Measurements from ENCODE around the gene SOX14. TPM values are rescaled to one million over a fixed set of nuclear protein-coding genes. Genes with fewer than 3 reads are reported as not detected.

SOX14 gene
- total RNA-seq, 1 donor from 2014 or later = not detected

GRCh38 chr3:137807998-137808397, 43.9 kb downstream of the SOX14 start:
- Histone ChIP-seq H3K36me3 (no peaks in the 10 kb centered on the region), H3K4me2 (no peak overlapping the region), H3K27ac (no peak overlapping the region), H3K9ac (no peak overlapping the region), H3K27me3 (no peaks in the 10 kb centered on the region), H3K4me3 (no peak overlapping the region), H3F3A (ENCODE audit: low read depth) (no peaks in the 10 kb centered on the region), H3K79me2 (ENCODE audit: low read depth) (no peaks in the 10 kb centered on the region), H3K9me3 (ENCODE audit: low read depth) (no peaks in the 10 kb centered on the region), H4K20me1 (ENCODE audit: low read depth) (no peaks in the 10 kb centered on the region), H2AFZ (replicated peaks) (peak overlapping the region; percentile 67), H3K4me1 (no peaks in the 10 kb centered on the region)
- peaks cover 3% of the 10 kb centered on the region for H3K4me1 Mint-ChIP-seq
- no peaks in the 10 kb centered on the region for H3K9me3 Mint-ChIP-seq
- H3K27me3 Mint-ChIP-seq (ENCODE audit: insufficient read depth, low read depth) = peaks cover 5% of the 10 kb centered on the region
- TF ChIP-seq EZH2 (IDR thresholded peaks at IDR 0.05) (no peak), EZH2phosphoT487 (IDR thresholded peaks at IDR 0.05) (no peak), CTCF (IDR thresholded peaks at IDR 0.05) (no peak)
- DNase-seq (ENCODE audit: low spot score) = peak; percentile 29
- H3K36me3 Mint-ChIP-seq = no peaks in the 10 kb centered on the region
- no peak overlapping the region for H3K27ac Mint-ChIP-seq
- no peak overlapping the region for H3K4me3 Mint-ChIP-seq

GRCh38 chr3:137809509-137809908, 45.4 kb downstream of the SOX14 start:
- no peaks in the 10 kb centered on the region for H3K9me3 Mint-ChIP-seq
- no peak overlapping the region for H3K27ac Mint-ChIP-seq
- Histone ChIP-seq H2AFZ (replicated peaks) (no peak overlapping the region), H3F3A (ENCODE audit: low read depth) (no peaks in the 10 kb centered on the region), H3K36me3 (no peaks in the 10 kb centered on the region), H3K9me3 (ENCODE audit: low read depth) (no peaks in the 10 kb centered on the region), H3K27ac (no peak overlapping the region), H4K20me1 (ENCODE audit: low read depth) (no peaks in the 10 kb centered on the region), H3K9ac (no peak overlapping the region), H3K4me3 (no peak overlapping the region), H3K4me2 (no peak overlapping the region), H3K4me1 (no peaks in the 10 kb centered on the region), H3K27me3 (no peaks in the 10 kb centered on the region), H3K79me2 (ENCODE audit: low read depth) (no peaks in the 10 kb centered on the region)
- peaks cover 3% of the 10 kb centered on the region for H3K4me1 Mint-ChIP-seq
- no peak for DNase-seq (ENCODE audit: low spot score)
- no peak for TF ChIP-seq EZH2phosphoT487 (IDR thresholded peaks at IDR 0.05)
- TF ChIP-seq CTCF (IDR thresholded peaks at IDR 0.05) = no peak
- TF ChIP-seq EZH2 (IDR thresholded peaks at IDR 0.05) = no peak
- no peaks in the 10 kb centered on the region for H3K36me3 Mint-ChIP-seq
- no peak overlapping the region for H3K4me3 Mint-ChIP-seq
- peaks cover 6% of the 10 kb centered on the region for H3K27me3 Mint-ChIP-seq (ENCODE audit: insufficient read depth, low read depth)

DNA sequence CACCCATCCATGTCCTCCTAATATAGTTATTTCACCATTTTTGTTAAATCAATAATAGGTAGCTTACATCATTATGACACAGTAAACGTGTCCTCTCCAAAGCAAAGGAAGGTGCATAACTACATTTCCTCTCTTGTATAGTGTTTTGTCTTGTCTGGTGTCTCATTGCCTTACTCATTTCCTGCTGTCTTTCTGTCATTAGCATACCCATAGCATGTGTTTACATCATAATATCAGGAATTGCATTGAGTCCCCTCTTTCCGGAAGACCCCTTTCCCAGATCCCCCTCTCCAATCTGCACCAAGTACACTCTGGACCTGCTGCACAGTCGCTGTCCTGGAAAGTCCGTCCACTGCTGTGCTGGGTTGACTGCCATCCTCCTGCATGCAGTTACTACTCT, 47.9 kb downstream of the SOX14 start:
- no peaks in the 10 kb centered on the region for H3K4me1 ChIP-seq
- no peaks in the 10 kb centered on the region for H3K9me3 ChIP-seq (ENCODE audit: low read depth)
- no peaks in the 10 kb centered on the region for H3K79me2 ChIP-seq (ENCODE audit: low read depth)
- DNase-seq (ENCODE audit: low spot score) = no peak
- H3K4me3 Mint-ChIP-seq = no peak overlapping the region
- no peaks in the 10 kb centered on the region for H3K27me3 ChIP-seq
- H3K4me2 ChIP-seq = no peak overlapping the region
- no peak overlapping the region for H3K4me3 ChIP-seq
- H3K4me1 Mint-ChIP-seq = peaks cover 3% of the 10 kb centered on the region
- H3K36me3 ChIP-seq = no peaks in the 10 kb centered on the region
- H3K9ac ChIP-seq = no peak overlapping the region
- H4K20me1 ChIP-seq (ENCODE audit: low read depth) = no peaks in the 10 kb centered on the region
- no peaks in the 10 kb centered on the region for H3F3A ChIP-seq (ENCODE audit: low read depth)
- no peaks in the 10 kb centered on the region for H3K9me3 Mint-ChIP-seq
- no peak overlapping the region for H2AFZ ChIP-seq (replicated peaks)
- peaks cover 9% of the 10 kb centered on the region for H3K27me3 Mint-ChIP-seq (ENCODE audit: insufficient read depth, low read depth)
- no peak overlapping the region for H3K27ac ChIP-seq
- no peak overlapping the region for H3K27ac Mint-ChIP-seq
- no peaks in the 10 kb centered on the region for H3K36me3 Mint-ChIP-seq
- no peak for TF ChIP-seq EZH2 (IDR thresholded peaks at IDR 0.05)
- no peak for TF ChIP-seq CTCF (IDR thresholded peaks at IDR 0.05)
- TF ChIP-seq EZH2phosphoT487 (IDR thresholded peaks at IDR 0.05) = no peak

Data from neural progenitor cell (in vitro differentiated cells).